B cell (primary cell): ENCODE data around the gene MICA. TPM values are rescaled to one million over a fixed set of nuclear protein-coding genes. Genes with fewer than 3 reads are reported as not detected.

ENCODE experiments used
- ATAC-seq: fragments of 200-7000 bp; cut with Tn5 transposase; one replicate; pipeline ENCODE4 v1.10.0; 2021; ENCODE audit warnings: low read depth, mild to moderate bottlenecking, moderate number of reproducible peaks, moderate library complexity
- CTCF ChIA-PET: fragments of 350-600 bp; sonication (Branson Sonifier 250); formaldehyde crosslinking; loops from one replicate; lab custom pipeline; 2021; ENCODE audit warnings: antibody characterized with exemption, inconsistent platforms; lab: Charles Lee
- POLR2A ChIA-PET: fragments of 350-600 bp; sonication (Branson Sonifier 250); formaldehyde crosslinking; loops from one replicate; lab custom pipeline; 2021; ENCODE audit warnings: antibody characterized with exemption; lab: Charles Lee
- DNase-seq: peaks from one replicate; pipeline ENCODE4 v3.0.0; 2013
- H2AFZ ChIP-seq: 2 replicates; pipeline ENCODE4 v1.6.1; 2012; ENCODE audit warnings: mild to moderate bottlenecking, low read depth, low read length; ENCODE audit not compliant: insufficient read depth, poor library complexity, severe bottlenecking
- H3K27ac ChIP-seq, 2 donors: 1 replicate in 1 of 2; 2 replicates in 1 of 2; pipeline ENCODE4 v1.5.1; 2012 to 2013; ENCODE audit warnings: low read length in 2 of 2, mild to moderate bottlenecking in 2 of 2, moderate library complexity in 1 of 2
- H3K27me3 ChIP-seq, 4 experiments: fragments of 200-600 bp in 1 of 4; sonication (generic) in 1 of 4; replicated peaks in 1 of 4; 1 replicate in 2 of 4; 2 replicates in 2 of 4; pipeline versions ENCODE4 v1.6.1 to v1.7.0; 2013 to 2016; ENCODE audit warnings: low read length in 3 of 4, mild to moderate bottlenecking in 2 of 4, mixed read lengths in 1 of 4, moderate library complexity in 1 of 4; ENCODE audit not compliant: insufficient read depth in 4 of 4, control insufficient read depth in 3 of 4; ENCODE audit errors: control extremely low read depth in 1 of 4
- H3K36me3 ChIP-seq, 2 experiments: replicated peaks in 1 of 2; 1 replicate in 1 of 2; 2 replicates in 1 of 2; pipeline versions ENCODE4 v1.6.1 to v1.7.1; 2013; ENCODE audit warnings: low read length in 1 of 2; ENCODE audit not compliant: insufficient read depth in 2 of 2, control insufficient read depth in 1 of 2; ENCODE audit errors: control extremely low read depth in 1 of 2, extremely low read depth in 1 of 2
- H3K4me1 ChIP-seq, 2 donors: fragments of 200-600 bp in 1 of 2; sonication (generic) in 1 of 2; 1 replicate in 1 of 2; 2 replicates in 1 of 2; pipeline versions ENCODE4 v1.5.1 to v1.6.1; 2013 to 2017; ENCODE audit warnings: low read length in 2 of 2; ENCODE audit not compliant: control insufficient read depth in 2 of 2, insufficient read depth in 2 of 2
- H3K4me2 ChIP-seq: replicated peaks from 2 replicates; pipeline ENCODE3; 2012; ENCODE audit warnings: mild to moderate bottlenecking, low read depth, low read length; ENCODE audit not compliant: poor library complexity, severe bottlenecking
- H3K4me3 ChIP-seq, 5 experiments: fragments of 200-600 bp in 1 of 5; sonication (generic) in 1 of 5; 1 replicate in 3 of 5; 2 replicates in 2 of 5; pipeline versions ENCODE4 v1.5.1 to v1.7.0; 2011 to 2016; ENCODE audit warnings: low read length in 4 of 5, mild to moderate bottlenecking in 4 of 5, low read depth in 2 of 5, control low read depth in 1 of 5, moderate library complexity in 1 of 5; ENCODE audit not compliant: insufficient read depth in 1 of 5; ENCODE audit errors: control extremely low read depth in 1 of 5, extremely low read depth in 1 of 5
- H3K79me2 ChIP-seq: fragments of 200-600 bp; sonication (generic); one replicate; pipeline ENCODE4 v1.6.0; 2016; ENCODE audit warnings: low read length; ENCODE audit not compliant: control insufficient read depth, insufficient read depth
- H3K9ac ChIP-seq: fragments of 200-600 bp; sonication (generic); 2 replicates; pipeline ENCODE4 v1.6.1; 2017; ENCODE audit warnings: mild to moderate bottlenecking, low read length, moderate library complexity
- H3K9me3 ChIP-seq, 3 donors: one replicate each; pipeline versions ENCODE4 v1.6.1 to v1.7.1; 2013; ENCODE audit warnings: low read length in 2 of 3; ENCODE audit not compliant: control insufficient read depth in 2 of 3, insufficient read depth in 1 of 3; ENCODE audit errors: control extremely low read depth in 1 of 3
- H4K20me1 ChIP-seq: 2 replicates; pipeline ENCODE4 v1.6.0; 2012; ENCODE audit warnings: mild to moderate bottlenecking, low read length; ENCODE audit not compliant: insufficient read depth, control insufficient read depth, poor library complexity, severe bottlenecking
- H3K27ac Mint-ChIP-seq: one replicate; pipeline ENCODE4 v1.8.0; 2021; ENCODE audit warnings: mixed read lengths
- H3K27me3 Mint-ChIP-seq: one replicate; pipeline ENCODE4 v1.8.0; 2021; ENCODE audit warnings: mixed read lengths
- H3K4me1 Mint-ChIP-seq: one replicate; pipeline ENCODE4 v1.8.0; 2021; ENCODE audit warnings: mixed read lengths
- H3K4me3 Mint-ChIP-seq: one replicate; pipeline ENCODE4 v1.8.0; 2021; ENCODE audit warnings: mixed read lengths
- H3K9me3 Mint-ChIP-seq: one replicate; pipeline ENCODE4 v1.8.0; 2022; ENCODE audit warnings: mixed read lengths; ENCODE audit not compliant: insufficient read depth
- CTCF ChIP-seq: fragments of 200-600 bp; IDR thresholded peaks from one replicate; pipeline ENCODE4 v1.8.0; 2022; ENCODE audit warnings: antibody characterized with exemption, mild to moderate bottlenecking
- EZH2 ChIP-seq: IDR thresholded peaks from 2 replicates; pipeline ENCODE4 v1.6.1; 2012; ENCODE audit warnings: borderline replicate concordance, low read depth, mild to moderate bottlenecking, moderate library complexity, low read length; ENCODE audit not compliant: insufficient read depth, poor library complexity, severe bottlenecking
- WGBS: methylation state at CpG from one replicate; pipeline ENCODE4 v1.1.5; 2013; ENCODE audit warnings: missing lambda C conversion rate; ENCODE audit not compliant: insufficient coverage; 5-methylcytosine and 5-hydroxymethylcytosine counted together
- intact Hi-C: fragments of 100-400 bp; cut with micrococcal nuclease; formaldehyde crosslinking; loops from one replicate; pipeline ENCODE4 v1.10.0; 2022
- polyA plus RNA-seq: library from polyadenylated mRNA; depleted of rRNA; stranded (reverse); fragments of >200 nt; gene quantifications from 2 replicates; pipeline ENCODE4 v1.2.3, GENCODE V29; 2012
- total RNA-seq, 2 donors: library from RNA; stranded (reverse); fragments of 120-200 nt in 1 of 2; gene quantifications; 1 replicate in 1 of 2; 2 replicates in 1 of 2; pipeline versions ENCODE4 v1.2.3 to v1.2.4, GENCODE V29; 2013 to 2022

Gene MICA
- total and polyA plus RNA-seq, 2 donors (not counting 1 experiment from before 2014, with no cell fraction given), result 13.9 to 28.5 TPM

DNA sequence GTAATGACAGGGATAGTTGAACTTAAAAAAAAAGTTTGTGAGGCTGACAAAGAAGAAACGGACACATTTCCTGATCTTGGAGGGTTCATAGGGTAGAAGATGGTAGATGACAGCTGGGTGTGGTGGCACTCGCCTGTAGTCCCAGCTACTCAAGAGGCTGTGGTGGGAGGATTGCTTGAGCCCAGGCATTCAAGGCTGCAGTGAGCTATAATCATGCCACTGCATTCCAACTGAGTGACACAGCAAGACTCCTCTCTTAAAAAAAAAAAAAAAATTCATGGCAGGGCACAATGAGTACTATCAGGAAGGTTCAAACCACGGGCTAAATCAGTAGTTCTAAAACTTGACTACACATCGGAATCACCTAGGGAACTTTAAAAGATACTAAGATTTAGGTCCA is 2.0 kb upstream of the MICA start:
- DNase-seq, result no peak
- no peaks in the 10 kb centered on the region for H3K9me3 Mint-ChIP-seq
- intact Hi-C loops, result loop anchor here (5.0 kb wide), 2 partner anchors 44 to 556 kb away; partner anchors contain the start of genes HLA-B, NELFE and SKIC2
- CTCF ChIA-PET, result interaction anchor here (1.1 to 5.7 kb wide), 6 partner anchors 30 to 150 kb away, joined by 3 to 78 read pairs (median 10); no protein-coding TSS in a partner anchor
- Histone ChIP-seq H3K4me3 (peak overlapping the region in 4 of 5 experiments; percentile 56 to 91 (median 82)), H3K79me2 (peaks cover 65% of the 10 kb centered on the region), H4K20me1 (peaks cover 32% of the 10 kb centered on the region), H3K9me3 (no peaks in the 10 kb centered on the region), H3K9ac (peak overlapping the region; percentile 84), H3K27ac (peak overlapping the region in 1 of 2 donors; percentile 82), H3K4me2 (peak overlapping the region; percentile 94), H3K4me1 (peaks cover 30 to 51% of the 10 kb centered on the region in 2 donors), H3K27me3 (no peaks in the 10 kb centered on the region), H3K36me3 (no peaks in the 10 kb centered on the region), H2AFZ (no peak overlapping the region)
- TF ChIP-seq EZH2 (no peak), CTCF (no peak)
- no peak for ATAC-seq
- WGBS, result no CpG with 5 or more reads among the region's 4 CpGs
- no peaks in the 10 kb centered on the region for H3K27me3 Mint-ChIP-seq
- H3K4me3 Mint-ChIP-seq, result peak overlapping the region; percentile 90
- POLR2A ChIA-PET, result interaction anchor here (0.6 to 1.1 kb wide), 2 partner anchors 96 to 1807 kb away, joined by 3 to 8 read pairs; no protein-coding TSS in a partner anchor
- H3K4me1 Mint-ChIP-seq, result peaks cover 58% of the 10 kb centered on the region
- peak overlapping the region; percentile 90 for H3K27ac Mint-ChIP-seq
